Endometrium (tissue), 2 donors: ENCODE measurements around the gene SYTL2.
"Not testable (repeated sequence)": the region's sequence is repeated elsewhere in the genome, so short reads cannot be mapped to it uniquely, and the experiment has no call there.

Experiments
- FAIRE-seq: peaks from 2 replicates; lab custom pipeline; 2012; peaks lifted over from hg19 to GRCh38; lab: Jason Lieb, UNC
- donor health status: control.
- donor health status: control.

Gene SYTL2

DNA sequence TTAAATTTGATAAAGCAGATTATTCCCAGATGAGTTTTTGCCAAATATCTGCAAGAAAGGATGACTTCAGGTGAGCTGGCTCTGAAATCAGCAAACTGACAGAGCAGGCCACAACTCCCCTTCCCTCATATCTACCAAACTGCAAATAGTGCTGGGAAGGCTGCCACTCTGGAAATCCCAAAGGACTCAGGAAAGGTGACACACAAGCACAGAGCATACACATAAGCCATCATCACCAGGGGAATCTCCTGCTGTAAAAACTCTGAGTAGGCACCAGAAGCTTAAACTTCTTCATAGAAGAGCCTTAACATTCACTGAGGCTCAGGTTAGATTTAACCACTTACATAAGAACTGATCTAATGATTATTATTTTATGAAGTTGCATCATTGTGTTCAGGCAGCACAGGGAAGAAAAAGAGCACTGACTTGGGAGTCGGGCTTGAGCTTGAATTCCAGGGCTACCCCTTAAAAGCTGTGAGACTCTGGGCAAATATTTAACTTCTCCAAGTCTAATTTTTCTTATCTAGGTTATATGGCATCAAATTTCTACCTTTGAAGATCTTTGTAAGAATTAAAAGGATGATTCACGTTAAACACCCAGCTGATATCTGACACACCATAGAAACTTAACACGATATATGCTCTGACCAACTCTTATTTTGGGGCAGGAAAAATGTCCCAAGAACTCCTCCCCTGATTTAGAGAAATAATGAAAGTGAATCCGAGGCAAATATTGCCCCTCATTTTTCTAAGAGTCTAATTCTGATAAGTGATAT, 15.0 kb downstream of the SYTL2 start:
- FAIRE-seq, result no peak

- no peak for FAIRE-seq
Observed at GRCh38 chr11:85791409-85791990, 19.4 kb downstream of the SYTL2 start.

- FAIRE-seq, result no peak
Observed at GRCh38 chr11:85787809-85788760, 22.9 kb downstream of the SYTL2 start.

DNA sequence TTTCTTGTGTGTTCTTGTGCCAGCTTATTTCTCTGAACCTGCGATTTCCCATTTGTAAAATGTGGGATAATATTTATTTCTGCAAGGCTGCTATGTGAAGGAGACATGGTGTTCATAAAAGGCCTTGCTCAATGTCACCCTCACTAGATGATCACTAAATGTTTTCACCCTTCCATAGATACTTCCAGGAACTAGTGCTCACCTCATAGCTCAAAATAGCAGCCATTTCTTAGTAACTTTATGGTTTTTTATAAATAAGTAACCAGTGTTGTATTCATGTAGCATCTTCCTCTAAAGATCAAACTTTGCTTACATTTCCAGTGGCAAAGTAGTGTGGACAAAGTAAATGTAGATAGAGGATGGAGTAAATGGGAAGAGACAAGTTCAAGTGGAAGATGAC, 23.8 kb downstream of the SYTL2 start:
- no peak for FAIRE-seq

GRCh38 chr11:85784480-85785265, 26.3 kb downstream of the SYTL2 start:
- no peak for FAIRE-seq

DNA sequence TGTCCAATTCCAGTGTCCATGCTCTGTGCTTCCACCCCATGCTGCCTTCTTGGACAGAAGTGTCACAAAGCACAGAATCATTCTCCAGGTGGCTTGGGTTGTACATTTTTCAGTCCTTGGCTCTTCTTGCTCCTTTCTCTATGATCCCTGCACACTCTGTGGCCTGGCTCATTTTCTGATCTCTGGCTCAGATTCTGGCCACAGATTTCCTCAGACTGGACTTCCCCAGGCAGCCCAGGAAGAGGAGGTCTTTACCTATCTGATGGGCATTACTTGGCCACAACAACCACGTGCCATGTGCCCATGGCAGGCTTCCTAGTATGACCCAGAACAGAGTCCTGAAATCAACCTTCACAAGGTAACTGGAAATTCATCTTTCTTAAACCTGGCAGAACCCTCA, 27.2 kb downstream of the SYTL2 start:
- no peak for FAIRE-seq

DNA sequence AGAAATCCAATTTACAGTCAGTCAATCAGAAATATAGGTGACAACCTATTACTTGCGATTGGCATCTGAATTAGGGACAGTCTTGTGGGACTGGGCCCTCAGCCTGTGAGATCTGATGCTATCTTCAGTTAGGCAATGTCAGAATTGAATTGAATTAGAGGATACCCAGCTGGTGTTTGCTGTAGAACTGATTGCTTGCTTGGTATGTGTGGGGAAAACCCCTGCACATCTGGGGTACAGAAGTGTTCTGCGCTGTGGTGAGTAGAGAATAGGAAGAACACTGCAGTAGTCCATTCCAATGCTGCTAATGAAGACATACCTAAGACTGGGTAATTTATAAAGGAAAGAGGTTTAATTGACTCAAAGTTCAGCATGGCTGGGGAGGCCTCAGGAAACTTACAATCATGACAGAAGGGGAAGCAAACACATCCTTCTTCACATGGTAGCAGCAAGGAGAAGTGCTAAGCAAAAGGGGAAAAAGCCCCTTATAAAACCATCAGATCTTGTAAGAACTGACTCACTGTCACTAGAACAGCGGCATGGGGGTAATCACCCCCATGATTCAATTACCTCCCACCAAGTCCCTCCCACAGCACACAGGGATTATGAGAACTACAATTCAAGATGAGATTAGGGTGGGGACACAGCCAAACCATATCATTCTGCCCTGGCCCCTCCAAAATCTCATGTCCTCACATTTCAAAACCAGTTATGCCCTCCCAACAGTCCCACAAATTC, 30.0 kb downstream of the SYTL2 start:
- not testable (repeated sequence) for FAIRE-seq

GRCh38 chr11:85779956-85780640, 30.8 kb downstream of the SYTL2 start:
- no peak for FAIRE-seq

- FAIRE-seq, result not testable (repeated sequence)
Observed at GRCh38 chr11:85777603-85777972, 33.4 kb downstream of the SYTL2 start.

GRCh38 chr11:85776951-85777602, 33.9 kb downstream of the SYTL2 start:
- FAIRE-seq, result no peak

DNA sequence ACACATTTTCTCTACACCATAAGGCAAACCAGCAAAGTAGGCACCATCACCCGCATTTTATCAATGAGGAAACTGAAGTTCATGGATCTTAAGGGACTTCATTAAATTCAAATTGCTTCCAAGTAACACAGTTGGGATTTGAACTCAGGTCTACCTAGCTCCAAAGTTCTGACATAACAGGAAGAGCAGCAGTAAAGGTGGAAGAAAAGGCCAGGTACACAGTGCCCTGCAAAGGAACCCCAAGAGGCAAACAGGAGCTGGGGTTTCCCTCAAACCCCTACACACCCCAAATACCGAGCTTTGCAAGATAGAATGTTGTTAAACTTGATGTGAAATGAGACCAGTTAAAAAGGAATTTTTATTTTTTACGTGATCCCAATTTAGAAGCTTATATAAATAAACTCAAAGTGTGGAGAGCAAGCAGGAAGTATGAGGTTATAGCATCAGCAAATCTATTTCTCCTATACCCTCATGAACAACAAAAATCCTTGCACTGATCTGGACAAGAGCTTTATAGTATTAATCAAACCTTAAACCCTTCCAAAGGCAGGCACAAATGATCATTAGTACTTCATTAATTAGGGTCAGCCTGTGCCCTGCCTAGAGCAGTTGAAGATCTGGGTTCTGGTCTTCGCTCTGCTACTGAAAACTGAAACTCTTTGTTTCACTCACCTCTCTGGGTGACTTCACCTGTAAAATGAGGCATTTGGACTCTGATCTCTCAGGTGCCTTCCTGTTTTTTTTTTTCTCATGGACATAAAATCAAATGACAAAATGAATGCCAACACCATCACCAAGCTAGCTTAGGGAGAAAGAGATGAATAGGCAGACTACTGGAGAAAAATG, 36.5 kb downstream of the SYTL2 start:
- no peak for FAIRE-seq

DNA sequence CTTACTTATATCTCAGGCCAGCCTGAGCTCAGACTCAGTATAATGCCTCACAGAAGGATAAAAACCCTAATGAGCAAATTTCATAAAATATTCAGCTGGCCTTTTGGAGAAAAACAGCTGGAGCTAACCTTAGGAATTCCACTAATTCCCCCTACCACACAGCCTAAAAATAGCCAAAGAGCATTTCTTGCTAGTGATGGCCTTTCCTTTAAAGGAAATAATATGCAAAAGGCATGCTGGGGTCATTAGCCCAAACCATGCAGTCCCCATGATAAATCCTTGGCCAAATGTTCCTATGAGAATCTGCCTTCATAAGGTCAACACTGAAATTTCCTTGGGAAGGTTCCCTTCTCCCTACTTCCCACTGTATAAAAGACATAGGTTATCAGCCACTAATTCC, 38.2 kb downstream of the SYTL2 start:
- no peak for FAIRE-seq

GRCh38 chr11:85771568-85771967, 39.4 kb downstream of the SYTL2 start:
- FAIRE-seq, result no peak

DNA sequence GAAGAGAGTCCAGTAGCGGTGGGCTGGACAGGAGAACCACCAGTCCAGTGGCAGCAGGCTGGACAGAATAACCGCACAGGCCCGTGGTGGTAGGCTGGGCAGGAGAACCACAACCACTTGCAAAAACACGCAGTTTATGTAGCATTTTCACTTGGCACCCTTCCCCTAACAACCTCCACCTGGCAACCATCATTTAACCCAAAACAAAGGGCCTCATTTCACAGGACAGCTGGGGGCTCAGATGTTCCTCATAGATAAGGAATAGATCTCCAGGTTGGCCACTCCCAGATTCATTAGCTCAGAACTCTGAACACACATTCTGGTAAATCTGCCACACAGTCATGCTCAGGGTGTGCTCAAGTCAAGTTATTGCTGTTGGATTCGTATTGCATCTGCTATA, 41.2 kb downstream of the SYTL2 start:
- FAIRE-seq, result no peak

DNA sequence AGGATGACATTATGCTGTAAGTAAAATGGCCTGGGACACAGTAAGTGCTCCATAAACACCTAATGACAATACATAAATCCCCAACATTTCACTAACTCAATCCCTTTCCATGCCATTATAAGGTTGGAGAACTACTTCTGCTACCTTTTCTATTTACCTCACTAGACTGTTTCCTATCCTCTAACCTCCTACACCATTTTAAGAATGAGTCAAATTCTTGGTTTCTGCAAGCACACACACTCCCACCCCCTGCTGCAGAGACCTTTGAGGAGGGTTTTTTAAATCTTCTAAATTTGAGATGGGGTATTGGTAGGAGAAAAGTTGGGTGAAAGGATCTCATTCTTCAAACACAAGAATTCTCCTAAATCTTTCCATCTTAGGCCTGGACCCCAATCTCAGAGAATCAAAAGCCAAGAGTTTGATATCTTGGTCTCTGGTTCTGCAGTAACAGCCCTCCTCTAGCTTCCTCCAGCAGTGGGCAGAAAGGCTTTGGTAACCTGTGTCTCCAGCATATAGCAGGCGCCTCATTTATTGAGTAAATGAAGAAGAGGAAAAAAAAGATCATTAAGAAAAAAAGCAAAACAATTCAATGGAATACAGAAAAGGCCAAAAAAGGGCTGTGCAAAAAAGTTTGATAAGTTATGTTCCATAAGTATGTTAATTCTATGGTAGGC, 42.3 kb downstream of the SYTL2 start:
- no peak for FAIRE-seq

- FAIRE-seq, result no peak
Observed at GRCh38 chr11:85767246-85767945, 43.5 kb downstream of the SYTL2 start.

DNA sequence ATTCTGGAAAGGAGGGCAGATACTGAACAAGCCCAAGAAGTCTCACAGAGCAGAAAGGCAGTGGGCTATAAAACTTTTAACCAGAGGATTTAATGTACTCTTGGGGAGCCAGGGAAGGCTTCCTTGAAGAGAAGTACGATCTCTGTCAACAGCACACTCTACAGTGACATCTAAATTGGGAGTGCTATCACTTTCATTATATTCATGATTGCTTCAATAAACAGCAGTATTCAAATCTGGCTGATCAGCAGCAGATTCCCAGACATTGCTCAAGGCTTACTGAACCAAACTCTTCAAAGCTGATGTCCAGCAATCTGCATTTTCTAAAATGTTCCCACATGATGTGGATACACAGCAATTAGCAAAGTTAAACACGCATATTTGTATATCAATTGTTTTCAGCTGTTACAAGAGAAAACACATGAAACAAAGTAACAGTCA, 44.2 kb downstream of the SYTL2 start:
- no peak for FAIRE-seq

GRCh38 chr11:85764796-85765195, 46.1 kb downstream of the SYTL2 start:
- FAIRE-seq, result no peak
